GM19238 (cell line): Measurements from ENCODE around the gene WDR37.
"Not testable (repeated sequence)": the region's sequence is repeated elsewhere in the genome, so short reads cannot be mapped to it uniquely, and the experiment has no call there.

Source experiments
- DNase-seq: peaks from one replicate; pipeline ENCODE4 v3.0.0; 2011; ENCODE audit warnings: low spot score; ENCODE audit not compliant: insufficient read length

WDR37 gene

GRCh38 chr10:1151076-1152033 lies 95.2 kb downstream of the WDR37 start:
- DNase-seq, result no peak

- no peak for DNase-seq
Measured at GRCh38 chr10:1152386-1153250, 96.4 kb downstream of the WDR37 start.

GRCh38 chr10:1153251-1153763 lies 97.1 kb downstream of the WDR37 start:
- no peak for DNase-seq

GRCh38 chr10:1153805-1154351 lies 97.7 kb downstream of the WDR37 start:
- no peak for DNase-seq

GRCh38 chr10:1154531-1155295 lies 98.5 kb downstream of the WDR37 start:
- no peak for DNase-seq

GRCh38 chr10:1155791-1156615 lies 99.8 kb downstream of the WDR37 start:
- DNase-seq, result no peak

GRCh38 chr10:1156616-1156886 lies 100.4 kb downstream of the WDR37 start:
- DNase-seq, result no peak

GRCh38 chr10:1156921-1157614 lies 100.9 kb downstream of the WDR37 start:
- no peak for DNase-seq

GRCh38 chr10:1157615-1157933 lies 101.4 kb downstream of the WDR37 start:
- no peak for DNase-seq

GRCh38 chr10:1158066-1158465 lies 101.9 kb downstream of the WDR37 start:
- DNase-seq, result no peak

- not testable (repeated sequence) for DNase-seq
Measured at GRCh38 chr10:1158536-1158935, 102.4 kb downstream of the WDR37 start.

- DNase-seq, result no peak
Measured at GRCh38 chr10:1159131-1160061, 103.2 kb downstream of the WDR37 start.

GRCh38 chr10:1160561-1161314 lies 104.6 kb downstream of the WDR37 start:
- DNase-seq, result no peak

- not testable (repeated sequence) for DNase-seq
Measured at GRCh38 chr10:1161315-1161673, 105.1 kb downstream of the WDR37 start.

- no peak for DNase-seq
Measured at GRCh38 chr10:1162481-1163203, 106.5 kb downstream of the WDR37 start.

GRCh38 chr10:1163204-1163660 lies 107.0 kb downstream of the WDR37 start:
- no peak for DNase-seq

- DNase-seq, result no peak
Measured at GRCh38 chr10:1163831-1164230, 107.6 kb downstream of the WDR37 start.
